Keratinocyte (primary cell): Measurements from ENCODE around the gene COL8A2. TPM values are rescaled to one million over a fixed set of nuclear protein-coding genes. Genes with fewer than 3 reads are reported as not detected.

Experiments
- DNase-seq: peaks from one replicate; pipeline ENCODE4 v3.0.0-alpha.2; 2011; ENCODE audit warnings: low read depth, missing footprints, low spot score
- FAIRE-seq: peaks from 2 replicates; lab custom pipeline; 2011; peaks lifted over from hg19 to GRCh38; lab: Jason Lieb, UNC
- H2AFZ ChIP-seq: 2 replicates; pipeline ENCODE4 v1.6.0; 2012; ENCODE audit warnings: low read length, control low read depth, inconsistent platforms; ENCODE audit not compliant: control insufficient read depth
- H3K27ac ChIP-seq: 2 replicates; pipeline ENCODE4 v1.5.1; 2011; ENCODE audit warnings: low read length; ENCODE audit not compliant: control insufficient read depth, insufficient read depth
- H3K27me3 ChIP-seq: 3 replicates; pipeline ENCODE4 v1.6.0; 2011; ENCODE audit warnings: low read length; ENCODE audit not compliant: control insufficient read depth, insufficient read depth; ENCODE audit errors: extremely low read depth
- H3K36me3 ChIP-seq, 2 experiments: 2 replicates in 1 of 2; 3 replicates in 1 of 2; pipeline ENCODE4 v1.5.1; 2011; ENCODE audit warnings: low read length in 2 of 2, mild to moderate bottlenecking in 1 of 2; ENCODE audit not compliant: control insufficient read depth in 2 of 2, insufficient read depth in 2 of 2; ENCODE audit errors: extremely low read depth in 1 of 2
- H3K4me1 ChIP-seq: 3 replicates; pipeline ENCODE4 v1.5.1; 2011; ENCODE audit warnings: low read length; ENCODE audit not compliant: control insufficient read depth, insufficient read depth; ENCODE audit errors: extremely low read depth
- H3K4me2 ChIP-seq: 3 replicates; pipeline ENCODE4 v1.6.0; 2011; ENCODE audit warnings: low read depth, low read length; ENCODE audit not compliant: control insufficient read depth, insufficient read depth; ENCODE audit errors: extremely low read depth
- H3K4me3 ChIP-seq, 3 experiments: fragments of 200-600 bp in 1 of 3; sonication (generic) in 1 of 3; 2 replicates in 2 of 3; 3 replicates in 1 of 3; pipeline ENCODE4 v1.5.1; 2011 to 2016; ENCODE audit warnings: low read length in 3 of 3, mild to moderate bottlenecking in 3 of 3, control low read depth in 2 of 3, inconsistent platforms in 1 of 3, low read depth in 1 of 3, mixed read lengths in 1 of 3, mixed run types in 1 of 3, moderate library complexity in 1 of 3; ENCODE audit not compliant: control insufficient read depth in 2 of 3, insufficient read depth in 2 of 3; ENCODE audit errors: extremely low read depth in 1 of 3
- H3K79me2 ChIP-seq: 2 replicates; pipeline ENCODE4 v1.6.0; 2012; ENCODE audit warnings: low read length; ENCODE audit not compliant: control insufficient read depth, insufficient read depth
- H3K9ac ChIP-seq: 3 replicates; pipeline ENCODE4 v1.6.0; 2011; ENCODE audit warnings: low read length; ENCODE audit not compliant: control insufficient read depth, insufficient read depth; ENCODE audit errors: extremely low read depth
- H3K9me1 ChIP-seq: 3 replicates; pipeline ENCODE4 v1.6.0; 2011; ENCODE audit warnings: low read length; ENCODE audit not compliant: control insufficient read depth, insufficient read depth; ENCODE audit errors: extremely low read depth
- H3K9me3 ChIP-seq: 2 replicates; pipeline ENCODE4 v1.5.1; 2012; ENCODE audit warnings: low read depth, low read length; ENCODE audit not compliant: control insufficient read depth
- H4K20me1 ChIP-seq: 3 replicates; pipeline ENCODE4 v1.6.0; 2011; ENCODE audit warnings: low read length; ENCODE audit not compliant: control insufficient read depth, insufficient read depth; ENCODE audit errors: extremely low read depth
- EZH2 ChIP-seq: IDR thresholded peaks from one replicate; pipeline ENCODE4 v1.6.1; 2012; ENCODE audit warnings: inconsistent platforms, mild to moderate bottlenecking, low read length, moderate library complexity
- dilution Hi-C: fragments of 300-500 bp; cut with MboI; formaldehyde crosslinking; loops from one replicate; pipeline ENCODE4 v1.7.0; 2020; ENCODE audit warnings: low sequenced_read_pairs; ENCODE audit not compliant: extremely low pct_ligation_motif_present
- polyA plus RNA-seq, 5 experiments: library from polyadenylated mRNA; depleted of rRNA in 3 of 5; stranded (reverse) in 3 of 5; stranded (forward) in 1 of 5; unstranded in 1 of 5; fragments of >200 nt; gene quantifications; 1 replicate in 1 of 5; 2 replicates in 3 of 5; 3 replicates in 1 of 5; pipeline versions ENCODE4 v1.2.1 to v1.2.3, GENCODE V29; 2011 to 2012; ENCODE audit warnings: missing spikeins in 2 of 5, low read depth in 1 of 5, low replicate concordance in 1 of 5
- TF ChIP-seq, protein P1 (sequence below), 3 experiments: IDR thresholded peaks in 1 of 3; conservative IDR thresholded peaks in 1 of 3; optimal IDR thresholded peaks in 1 of 3; 2 replicates in 2 of 3; 3 replicates in 1 of 3; pipeline versions ENCODE3 to v1.5.1; 2011; ENCODE audit warnings: low read length in 3 of 3, mild to moderate bottlenecking in 3 of 3, moderate library complexity in 2 of 3, control low read depth in 1 of 3, inconsistent platforms in 1 of 3; ENCODE audit not compliant: insufficient read depth in 2 of 3; ENCODE audit errors: extremely low read depth in 1 of 3

The COL8A2 gene
- polyA plus RNA-seq, 1 donor (not counting 4 experiments of a cell fraction or from before 2014, with no cell fraction given) = 0.09 TPM

DNA sequence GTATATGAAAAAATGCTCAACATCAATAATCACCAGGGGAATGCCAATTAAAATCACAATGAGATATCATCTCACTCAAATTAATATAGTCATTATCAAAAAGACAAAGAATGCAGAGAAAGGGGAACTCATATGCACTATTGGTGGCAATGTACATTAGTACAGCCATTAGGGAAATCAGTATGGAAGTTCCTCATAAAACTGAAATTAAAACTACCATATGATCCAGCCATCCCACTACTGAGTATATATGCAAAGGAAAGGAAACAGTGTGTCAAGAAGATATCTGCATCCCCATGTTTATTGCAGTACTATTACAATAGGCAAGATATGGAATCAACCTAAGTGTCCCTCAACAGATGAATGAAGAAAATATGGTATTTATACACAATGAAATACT is 73.2 kb downstream of the COL8A2 start:
- H3K36me3 ChIP-seq = peaks cover 0 to 2% of the 10 kb centered on the region in 2 experiments
- H3K79me2 ChIP-seq = no peaks in the 10 kb centered on the region
- no peaks in the 10 kb centered on the region for H3K9me3 ChIP-seq
- no peak overlapping the region for H3K9ac ChIP-seq
- H3K4me3 ChIP-seq = no peak overlapping the region
- TF ChIP-seq EZH2 = no peak
- TF ChIP-seq, protein P1, sequence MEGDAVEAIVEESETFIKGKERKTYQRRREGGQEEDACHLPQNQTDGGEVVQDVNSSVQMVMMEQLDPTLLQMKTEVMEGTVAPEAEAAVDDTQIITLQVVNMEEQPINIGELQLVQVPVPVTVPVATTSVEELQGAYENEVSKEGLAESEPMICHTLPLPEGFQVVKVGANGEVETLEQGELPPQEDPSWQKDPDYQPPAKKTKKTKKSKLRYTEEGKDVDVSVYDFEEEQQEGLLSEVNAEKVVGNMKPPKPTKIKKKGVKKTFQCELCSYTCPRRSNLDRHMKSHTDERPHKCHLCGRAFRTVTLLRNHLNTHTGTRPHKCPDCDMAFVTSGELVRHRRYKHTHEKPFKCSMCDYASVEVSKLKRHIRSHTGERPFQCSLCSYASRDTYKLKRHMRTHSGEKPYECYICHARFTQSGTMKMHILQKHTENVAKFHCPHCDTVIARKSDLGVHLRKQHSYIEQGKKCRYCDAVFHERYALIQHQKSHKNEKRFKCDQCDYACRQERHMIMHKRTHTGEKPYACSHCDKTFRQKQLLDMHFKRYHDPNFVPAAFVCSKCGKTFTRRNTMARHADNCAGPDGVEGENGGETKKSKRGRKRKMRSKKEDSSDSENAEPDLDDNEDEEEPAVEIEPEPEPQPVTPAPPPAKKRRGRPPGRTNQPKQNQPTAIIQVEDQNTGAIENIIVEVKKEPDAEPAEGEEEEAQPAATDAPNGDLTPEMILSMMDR (optimal IDR thresholded peaks at IDR 0.05 in 1 of 3, IDR thresholded peaks at IDR 0.05 in 1 of 3, conservative IDR thresholded peaks at IDR 0.05 in 1 of 3; ENCODE audit: extremely low read depth in 1 of 3, insufficient read depth in 2 of 3, low read length in 3 of 3) = no peak
- no peak overlapping the region for H3K27ac ChIP-seq
- H3K4me2 ChIP-seq = no peak overlapping the region
- no peaks in the 10 kb centered on the region for H4K20me1 ChIP-seq
- no peak for FAIRE-seq
- no peaks in the 10 kb centered on the region for H3K4me1 ChIP-seq
- no peaks in the 10 kb centered on the region for H3K9me1 ChIP-seq
- DNase-seq = no peak
- dilution Hi-C loops = no loop called here
- H2AFZ ChIP-seq = no peak overlapping the region
- H3K27me3 ChIP-seq = no peaks in the 10 kb centered on the region

Other genes starting within 250 kb of the COL8A2 start
- gene AGO1, start 242.0 kb downstream of the COL8A2 start, polyA plus RNA-seq = 4.2 to 10.4 TPM (median 5.7 TPM) in 3 replicates
- gene AGO3, start 194.1 kb downstream of the COL8A2 start, polyA plus RNA-seq = 12.2 to 14.0 TPM (median 13.1 TPM) in 3 replicates
- gene TEKT2, start 41.1 kb downstream of the COL8A2 start, polyA plus RNA-seq = 0.02 to 0.13 TPM (median 0.03 TPM) in 3 replicates
- 33.1 to 47.6 TPM (median 42.6 TPM) in 3 replicates for gene ADPRS, start 36.3 kb downstream of the COL8A2 start, polyA plus RNA-seq
- 145 to 173 TPM (median 169 TPM) in 3 replicates for gene TRAPPC3, start 24.3 kb upstream of the COL8A2 start, polyA plus RNA-seq
- gene MAP7D1, start 30.9 kb upstream of the COL8A2 start, polyA plus RNA-seq = 75.0 to 168 TPM (median 84.4 TPM) in 3 replicates
- gene THRAP3, start 99.2 kb upstream of the COL8A2 start, polyA plus RNA-seq = 58.4 to 79.6 TPM (median 76.1 TPM) in 3 replicates
- 4.8 to 17.4 TPM (median 7.1 TPM) in 3 replicates for gene SH3D21, start 181.1 kb upstream of the COL8A2 start, polyA plus RNA-seq
- gene EVA1B, start 198.4 kb upstream of the COL8A2 start, polyA plus RNA-seq = 2.4 to 4.3 TPM (median 2.7 TPM) in 3 replicates